GM12891 (cell line): ENCODE results near the gene RTL10.

Experiments used
- POLR2A ChIP-seq: IDR thresholded peaks from 2 replicates; pipeline ENCODE4 v1.6.1; 2011; ENCODE audit warnings: low read depth, low read length, control low read depth
- POLR2AphosphoS5 ChIP-seq: IDR thresholded peaks from 2 replicates; pipeline ENCODE4 v1.6.1; 2011; ENCODE audit warnings: low read depth, low read length, control low read depth
- POU2F2 ChIP-seq: IDR thresholded peaks from 2 replicates; pipeline ENCODE4 v1.6.1; 2011; ENCODE audit warnings: low read depth, mild to moderate bottlenecking, control low read depth, low read length, moderate library complexity
- SPI1 ChIP-seq: IDR thresholded peaks from 2 replicates; pipeline ENCODE4 v1.6.1; 2011; ENCODE audit warnings: low read depth, low read length, control low read depth
- TAF1 ChIP-seq: IDR thresholded peaks from 2 replicates; pipeline ENCODE4 v1.6.1; 2011; ENCODE audit warnings: low read depth, low read length, control low read depth

GRCh38 chr22:19875061-19875530, 20.4 kb upstream of the RTL10 start:
- no peak for TF ChIP-seq POLR2A
- no peak for TF ChIP-seq TAF1
- TF ChIP-seq POLR2AphosphoS5: no peak
- TF ChIP-seq POU2F2: no peak
- no peak for TF ChIP-seq SPI1
